GM18873 (cell line): ENCODE results near the gene DDX10.
"Not testable (repeated sequence)": the region's sequence is repeated elsewhere in the genome, so short reads cannot be mapped to it uniquely, and the experiment has no call there.

Experiments used
- ATAC-seq: cut with Tn5 transposase; IDR thresholded peaks from one replicate; pipeline ENCODE4 v1.9.1; 2021; ENCODE audit warnings: mild to moderate bottlenecking, moderate library complexity, moderate number of reproducible peaks; ENCODE audit not compliant: unreplicated experiment, low FRiP score

Gene DDX10

GRCh38 chr11:108766596-108767173, 101.8 kb downstream of the DDX10 start:
- ATAC-seq: no peak

DNA sequence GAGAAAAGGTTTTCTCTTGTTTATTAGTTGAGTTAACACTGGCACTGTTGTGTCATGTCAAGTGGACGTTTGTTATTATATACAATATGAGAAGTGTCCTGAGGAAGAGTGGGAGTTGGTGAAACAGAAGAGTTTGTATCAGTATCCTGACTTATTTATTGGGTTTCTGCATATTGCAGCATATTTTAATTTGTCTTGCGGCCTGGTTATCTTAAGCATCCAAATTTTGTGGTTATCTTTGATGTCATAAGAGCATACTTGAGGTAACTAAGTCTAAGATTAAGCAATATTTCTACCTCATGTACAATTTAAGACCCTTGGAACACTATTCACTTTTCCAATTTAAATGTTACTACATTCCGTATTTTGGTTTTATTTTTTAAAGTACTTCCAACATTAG, 103.5 kb downstream of the DDX10 start:
- no peak for ATAC-seq

GRCh38 chr11:108768964-108769363, 104.1 kb downstream of the DDX10 start:
- ATAC-seq: no peak

DNA sequence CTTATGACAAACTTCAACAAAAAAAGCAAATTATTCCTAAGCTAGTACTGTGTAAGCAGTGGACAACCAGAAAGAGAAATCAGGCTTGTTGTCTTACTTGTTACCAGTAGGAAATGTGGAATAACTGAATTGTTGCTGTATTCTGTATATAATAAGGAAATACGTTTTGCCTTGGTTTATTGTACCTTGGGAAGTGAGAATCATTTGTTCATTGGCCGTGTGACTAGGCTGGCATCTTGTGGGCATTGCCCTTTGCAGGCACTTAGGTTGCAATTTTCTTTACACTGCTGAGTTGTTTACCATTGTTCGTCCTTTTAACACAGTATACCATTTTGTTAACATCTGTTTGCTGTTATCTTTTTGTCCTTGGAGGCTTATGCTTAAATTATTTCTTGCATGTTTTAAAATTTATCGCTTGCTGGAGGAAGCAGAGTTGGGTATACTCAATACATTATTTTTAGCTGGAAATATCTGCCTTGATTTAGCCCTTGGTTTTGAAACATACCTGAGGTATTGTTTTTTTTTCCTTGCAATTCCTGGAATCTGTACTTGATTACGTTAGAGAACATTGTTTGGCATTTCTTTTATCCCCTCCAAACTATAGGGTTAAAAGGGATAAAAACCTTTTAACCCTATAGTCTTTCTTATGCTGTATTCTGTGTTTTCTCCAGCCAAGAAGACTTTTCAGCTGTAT, 109.3 kb downstream of the DDX10 start:
- no peak for ATAC-seq

GRCh38 chr11:108775324-108775723, 110.5 kb downstream of the DDX10 start:
- ATAC-seq: no peak

DNA sequence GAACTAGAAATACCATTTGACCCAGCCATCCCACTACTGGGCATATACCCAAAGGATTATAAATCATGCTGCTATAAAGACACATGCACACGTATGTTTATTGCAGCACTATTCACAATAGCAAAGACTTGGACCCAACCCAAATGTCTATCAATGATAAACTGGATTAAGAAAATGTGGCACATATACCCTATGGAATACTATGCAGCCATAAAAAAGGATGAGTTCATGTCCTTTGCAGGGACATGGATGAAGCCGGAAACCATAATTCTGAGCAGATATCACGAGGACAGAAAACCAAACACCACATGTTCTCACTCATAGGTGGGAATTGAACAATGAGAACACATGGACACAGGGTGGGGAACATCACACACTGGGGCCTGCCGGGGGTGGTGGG, 114.3 kb downstream of the DDX10 start:
- ATAC-seq: not testable (repeated sequence)

- no peak for ATAC-seq
Measured at GRCh38 chr11:108780119-108780518, 115.2 kb downstream of the DDX10 start.

DNA sequence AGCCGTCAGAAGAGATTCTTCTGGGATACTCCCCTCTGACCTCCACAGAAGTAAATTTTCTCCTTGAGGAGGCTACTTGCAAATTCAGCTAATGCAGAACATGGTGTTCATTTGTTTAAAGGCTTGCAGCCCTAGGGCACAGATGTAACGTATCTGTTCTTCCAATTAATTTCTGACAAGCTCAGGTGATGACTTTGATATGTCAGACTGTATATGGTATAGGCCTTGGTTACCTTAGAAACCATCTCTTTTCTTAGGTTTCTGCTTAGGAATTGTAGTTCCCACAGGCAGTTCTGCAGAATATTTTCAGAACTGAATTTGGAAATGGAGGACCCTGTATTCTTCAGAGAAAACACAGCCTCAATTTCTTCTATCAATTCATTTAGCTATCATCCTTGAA, 117.1 kb downstream of the DDX10 start:
- ATAC-seq: no peak

DNA sequence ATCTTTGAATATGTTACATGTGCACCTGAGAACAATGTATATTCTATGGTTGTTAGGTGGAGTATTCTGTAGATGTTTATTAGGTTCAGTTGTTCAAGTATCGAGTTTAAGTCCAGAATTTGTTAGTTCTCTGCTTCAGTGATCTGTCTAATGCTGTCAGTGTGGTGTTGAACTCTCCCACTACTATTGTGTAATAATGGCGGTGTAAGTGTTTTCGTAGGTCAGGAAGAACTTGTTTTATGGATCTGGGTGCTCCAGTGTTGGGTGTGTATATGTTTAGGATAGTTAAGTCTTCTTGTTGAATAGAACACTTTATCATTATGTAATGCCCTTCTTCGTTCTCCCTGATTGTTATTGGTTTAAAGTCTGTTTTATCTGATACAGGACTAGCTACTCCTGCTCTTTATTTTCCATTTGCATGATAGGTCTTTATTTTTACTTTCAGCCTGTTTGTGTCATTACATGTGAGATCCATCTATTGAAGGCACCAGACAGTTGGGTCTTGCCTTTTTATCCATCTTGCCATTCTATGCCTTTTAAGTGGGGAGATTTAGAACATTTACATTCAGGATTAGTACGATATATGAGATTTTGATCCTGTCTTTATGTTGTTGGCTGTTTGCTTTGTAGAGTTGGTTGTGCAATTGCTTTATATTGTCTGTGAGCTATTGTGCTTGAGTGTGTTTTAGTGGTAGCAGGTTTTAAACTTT, 121.6 kb downstream of the DDX10 start:
- ATAC-seq: no peak

DNA sequence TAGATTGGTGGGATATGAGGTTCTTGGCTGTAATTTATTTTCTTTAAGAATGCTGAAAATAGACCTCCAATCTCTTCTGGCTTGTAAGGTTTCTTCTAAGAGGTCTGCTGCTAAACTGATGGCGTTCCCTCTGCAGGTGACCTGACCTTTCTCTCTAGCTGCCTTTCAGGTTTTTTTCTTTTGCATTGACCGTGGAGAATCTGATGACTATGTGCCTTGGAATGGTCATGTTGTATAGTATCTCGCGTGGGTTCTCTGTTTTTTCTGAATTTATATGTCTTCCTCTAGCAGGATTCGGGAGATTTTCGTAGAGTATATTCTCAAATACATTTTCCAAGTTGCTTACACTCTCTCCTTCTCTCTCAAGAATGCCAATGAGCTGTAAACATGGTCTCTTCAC, 122.2 kb downstream of the DDX10 start:
- ATAC-seq: no peak

GRCh38 chr11:108788565-108789199, 123.8 kb downstream of the DDX10 start:
- ATAC-seq: no peak

- no peak for ATAC-seq
Measured at GRCh38 chr11:108790501-108791299, 125.8 kb downstream of the DDX10 start.

- ATAC-seq: no peak
Measured at GRCh38 chr11:108793138-108793537, 128.3 kb downstream of the DDX10 start.

GRCh38 chr11:108793611-108794010, 128.7 kb downstream of the DDX10 start:
- no peak for ATAC-seq

DNA sequence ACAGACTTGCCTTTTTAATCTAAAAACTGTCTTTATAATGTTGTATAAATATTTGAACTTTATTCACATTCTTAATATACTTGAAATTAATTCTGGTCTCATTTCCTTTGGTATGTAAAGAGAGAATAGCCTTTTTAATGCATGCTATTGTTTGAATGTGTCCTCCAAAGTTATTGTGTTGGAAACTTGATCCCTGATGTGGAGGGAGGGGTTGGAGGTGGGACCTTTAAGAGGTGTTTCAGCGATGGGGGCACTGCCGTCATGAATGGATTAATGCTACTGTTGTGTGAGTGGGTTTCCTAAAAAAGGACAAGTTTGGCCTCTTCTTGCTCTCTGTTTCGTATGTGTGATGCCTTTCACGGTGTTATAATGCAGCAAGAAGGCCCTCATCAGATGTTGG, 131.7 kb downstream of the DDX10 start:
- no peak for ATAC-seq

GRCh38 chr11:108797578-108798100, 132.8 kb downstream of the DDX10 start:
- ATAC-seq: no peak

DNA sequence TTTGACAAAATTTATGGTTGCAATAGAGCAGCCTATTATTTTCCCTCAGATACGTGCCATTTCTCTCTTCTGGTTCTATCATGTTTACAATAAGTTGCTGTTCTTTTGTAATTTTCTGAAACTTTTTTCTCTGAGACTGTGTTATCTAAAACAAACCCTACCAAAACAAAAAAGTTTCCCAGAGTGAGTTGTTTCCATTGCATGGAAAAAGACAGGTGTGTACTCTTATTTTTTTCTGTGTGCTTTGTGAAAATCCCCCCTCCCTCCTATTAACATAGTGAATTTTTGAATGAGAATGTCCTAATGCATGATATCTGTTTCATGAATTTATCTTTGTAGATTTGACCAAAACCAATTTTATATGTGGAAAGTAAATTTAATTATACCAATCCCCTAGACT, 137.6 kb downstream of the DDX10 start:
- ATAC-seq: no peak

DNA sequence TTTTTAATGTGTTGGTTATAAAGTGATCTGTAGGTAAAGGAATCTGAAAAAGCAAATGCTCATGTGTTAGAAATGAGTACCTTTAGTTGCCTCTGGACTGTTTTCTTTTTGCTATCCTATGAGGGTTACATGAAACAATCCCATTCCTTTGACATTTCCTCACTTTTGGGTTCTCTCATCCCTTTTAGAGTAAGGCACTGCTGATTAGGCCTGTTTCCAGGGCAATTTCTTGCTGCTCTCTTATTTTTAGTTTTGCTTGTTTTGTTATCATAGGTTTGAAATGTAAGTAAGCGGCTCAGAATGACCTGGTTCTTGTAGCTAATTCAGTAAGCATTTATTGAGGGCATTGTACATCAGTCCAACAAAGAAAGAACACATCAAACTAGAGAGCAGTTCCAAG, 138.9 kb downstream of the DDX10 start:
- ATAC-seq: no peak

DNA sequence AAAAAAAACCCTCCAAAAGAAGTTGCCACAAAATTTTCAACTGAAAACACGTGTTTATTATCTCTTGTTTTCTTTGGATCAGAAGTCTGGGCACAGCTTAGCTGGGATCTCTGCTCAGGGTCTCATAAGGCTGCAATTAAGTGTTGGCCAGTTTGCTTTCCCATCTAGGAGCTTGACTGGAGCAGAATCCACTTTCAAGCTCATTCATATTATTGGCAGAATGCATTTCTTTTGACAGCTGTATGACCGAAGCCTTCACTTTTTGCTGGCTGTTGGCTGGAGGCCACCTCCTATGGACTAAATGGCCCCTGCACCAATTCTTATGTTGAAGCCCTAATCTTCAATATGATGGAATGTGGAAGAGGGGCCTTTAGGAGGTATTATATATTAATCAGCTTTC, 139.6 kb downstream of the DDX10 start:
- ATAC-seq: no peak

- no peak for ATAC-seq
Measured at GRCh38 chr11:108805030-108805429, 140.2 kb downstream of the DDX10 start.
